ENCODE results near the gene PDLIM5.
"Not testable (repeated sequence)": the region's sequence is repeated elsewhere in the genome, so short reads cannot be mapped to it uniquely, and the experiment has no call there.

The PDLIM5 gene

DNA sequence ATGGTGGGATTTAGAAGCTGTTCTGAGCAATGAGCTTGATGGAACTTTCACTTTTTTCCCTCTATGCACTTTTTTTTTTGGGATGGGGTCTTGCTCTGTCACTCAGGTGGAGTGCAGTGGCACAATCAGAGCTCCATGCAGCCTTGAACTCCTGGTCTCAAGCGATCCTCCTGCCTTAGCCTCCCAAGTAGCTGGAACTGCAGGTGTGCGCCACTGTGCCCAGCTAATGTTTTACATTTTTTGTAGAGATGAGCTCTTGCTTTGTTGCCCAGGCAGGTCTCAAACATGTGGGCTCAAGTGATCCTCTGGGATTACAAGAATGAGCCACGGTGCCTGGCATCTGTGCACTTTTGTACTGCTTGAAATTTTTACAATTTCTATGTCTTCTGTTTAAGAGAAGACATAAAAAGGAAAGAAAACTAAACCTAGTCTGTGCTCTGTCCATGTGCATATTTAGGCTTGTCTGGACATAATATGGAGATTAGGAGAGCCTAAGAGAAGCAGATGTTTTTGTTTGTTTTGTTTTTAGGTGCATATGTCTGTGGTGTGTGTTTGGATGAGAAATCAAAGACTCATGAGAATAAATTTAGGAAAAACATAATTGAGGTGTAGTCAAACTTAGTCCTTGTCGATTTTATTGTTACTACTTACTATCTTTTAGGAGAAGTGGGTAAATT lies 16.5 kb downstream of the PDLIM5 start:
- H3K27me3 ChIP-seq: no peaks in the 10 kb centered on the region
- H3K36me3 ChIP-seq: no peaks in the 10 kb centered on the region
- TF ChIP-seq, protein P1, sequence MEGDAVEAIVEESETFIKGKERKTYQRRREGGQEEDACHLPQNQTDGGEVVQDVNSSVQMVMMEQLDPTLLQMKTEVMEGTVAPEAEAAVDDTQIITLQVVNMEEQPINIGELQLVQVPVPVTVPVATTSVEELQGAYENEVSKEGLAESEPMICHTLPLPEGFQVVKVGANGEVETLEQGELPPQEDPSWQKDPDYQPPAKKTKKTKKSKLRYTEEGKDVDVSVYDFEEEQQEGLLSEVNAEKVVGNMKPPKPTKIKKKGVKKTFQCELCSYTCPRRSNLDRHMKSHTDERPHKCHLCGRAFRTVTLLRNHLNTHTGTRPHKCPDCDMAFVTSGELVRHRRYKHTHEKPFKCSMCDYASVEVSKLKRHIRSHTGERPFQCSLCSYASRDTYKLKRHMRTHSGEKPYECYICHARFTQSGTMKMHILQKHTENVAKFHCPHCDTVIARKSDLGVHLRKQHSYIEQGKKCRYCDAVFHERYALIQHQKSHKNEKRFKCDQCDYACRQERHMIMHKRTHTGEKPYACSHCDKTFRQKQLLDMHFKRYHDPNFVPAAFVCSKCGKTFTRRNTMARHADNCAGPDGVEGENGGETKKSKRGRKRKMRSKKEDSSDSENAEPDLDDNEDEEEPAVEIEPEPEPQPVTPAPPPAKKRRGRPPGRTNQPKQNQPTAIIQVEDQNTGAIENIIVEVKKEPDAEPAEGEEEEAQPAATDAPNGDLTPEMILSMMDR (IDR thresholded peaks at IDR 0.05; ENCODE audit: low read depth, low read length): no peak
- H3K4me1 ChIP-seq: peaks cover 11% of the 10 kb centered on the region
- H3K9me3 ChIP-seq: peaks cover 3% of the 10 kb centered on the region; the same call in 1 of the 2 replicates
- no peak for DNase-seq
- no peak overlapping the region for H3K4me3 ChIP-seq (ENCODE audit: low read depth, low read length)

DNA sequence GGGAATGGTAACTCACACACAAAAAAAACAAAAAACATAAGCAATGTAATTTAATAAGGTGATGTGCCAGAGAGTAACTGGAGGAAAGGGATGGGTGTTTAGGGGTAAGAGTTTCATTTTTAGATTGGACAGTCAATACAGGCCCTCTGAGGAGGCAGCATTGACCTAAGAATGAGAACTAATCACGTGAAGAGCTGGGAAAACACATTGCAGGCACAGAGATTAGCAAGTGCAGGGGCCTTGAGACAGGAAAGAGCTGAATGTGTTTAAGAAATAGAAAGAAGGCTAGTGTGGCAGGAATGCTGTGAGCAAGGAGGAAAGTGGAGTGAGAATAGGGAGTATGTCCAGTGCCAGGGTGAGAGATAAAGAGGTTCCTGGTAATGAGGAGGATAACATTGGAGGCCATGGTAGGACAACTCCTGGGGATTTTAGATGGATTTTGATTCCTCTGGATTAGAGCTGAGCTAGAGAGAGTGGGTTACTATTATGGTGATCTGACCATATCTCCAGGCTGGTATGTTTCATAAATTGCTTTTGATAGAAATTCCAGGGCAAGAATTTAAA lies 17.6 kb downstream of the PDLIM5 start:
- no peaks in the 10 kb centered on the region for H3K27me3 ChIP-seq
- no peak for DNase-seq
- peaks cover 3% of the 10 kb centered on the region; the same call in 1 of the 2 replicates for H3K9me3 ChIP-seq
- H3K36me3 ChIP-seq: no peaks in the 10 kb centered on the region
- TF ChIP-seq, protein P1 (IDR thresholded peaks at IDR 0.05; ENCODE audit: low read depth, low read length): no peak
- no peak overlapping the region for H3K4me3 ChIP-seq (ENCODE audit: low read depth, low read length)
- H3K4me1 ChIP-seq: peaks cover 9% of the 10 kb centered on the region; the same call in 1 of the 2 replicates

DNA sequence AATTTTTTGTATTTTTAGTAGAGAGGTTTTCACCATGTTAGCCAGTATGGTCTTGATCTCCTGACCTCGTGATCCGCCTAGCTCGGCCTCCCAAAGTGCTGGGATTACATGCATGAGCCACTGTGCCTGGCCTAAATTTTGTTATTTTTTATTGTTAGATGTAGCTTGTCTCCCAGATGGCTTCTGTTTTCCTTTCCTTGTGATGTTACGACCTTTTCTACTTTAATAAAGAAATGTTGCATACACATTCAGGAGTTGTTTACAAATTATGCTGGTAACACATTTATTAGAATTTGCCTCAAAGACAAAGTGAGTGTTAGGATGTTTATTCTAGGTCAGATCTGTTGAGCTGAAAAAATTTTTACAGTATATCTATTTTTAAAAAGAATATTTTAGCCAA lies 18.4 kb downstream of the PDLIM5 start:
- no peaks in the 10 kb centered on the region for H3K27me3 ChIP-seq
- peaks cover 7% of the 10 kb centered on the region; the same call in 1 of the 2 replicates for H3K4me1 ChIP-seq
- TF ChIP-seq, protein P1 (IDR thresholded peaks at IDR 0.05; ENCODE audit: low read depth, low read length): no peak
- H3K36me3 ChIP-seq: no peaks in the 10 kb centered on the region
- peaks cover 3% of the 10 kb centered on the region; the same call in 1 of the 2 replicates for H3K9me3 ChIP-seq
- no peak overlapping the region for H3K4me3 ChIP-seq (ENCODE audit: low read depth, low read length)
- DNase-seq: no peak

DNA sequence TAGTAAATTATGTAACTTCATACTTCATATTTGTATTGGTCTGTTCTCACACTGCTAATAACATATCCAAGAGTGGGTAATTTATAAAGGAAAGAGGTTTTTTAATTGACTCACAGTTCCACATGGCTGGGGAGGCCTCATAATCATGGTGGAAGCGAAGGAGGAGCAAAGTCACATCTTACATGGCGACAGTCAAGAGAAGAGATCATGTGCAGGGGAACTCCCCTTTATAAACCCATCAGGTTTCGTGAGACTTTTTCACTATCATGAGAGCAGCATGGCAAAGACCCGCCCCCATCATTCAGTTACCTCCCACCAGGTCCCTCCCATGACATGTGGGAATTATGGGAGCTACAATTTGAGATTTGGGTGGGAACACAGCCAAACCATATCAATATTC lies 19.0 kb downstream of the PDLIM5 start:
- DNase-seq; H3K4me1 ChIP-seq; H3K36me3 ChIP-seq; H3K27me3 ChIP-seq; H3K4me3 ChIP-seq (ENCODE audit: low read depth, low read length); H3K9me3 ChIP-seq: not testable (repeated sequence)

DNA sequence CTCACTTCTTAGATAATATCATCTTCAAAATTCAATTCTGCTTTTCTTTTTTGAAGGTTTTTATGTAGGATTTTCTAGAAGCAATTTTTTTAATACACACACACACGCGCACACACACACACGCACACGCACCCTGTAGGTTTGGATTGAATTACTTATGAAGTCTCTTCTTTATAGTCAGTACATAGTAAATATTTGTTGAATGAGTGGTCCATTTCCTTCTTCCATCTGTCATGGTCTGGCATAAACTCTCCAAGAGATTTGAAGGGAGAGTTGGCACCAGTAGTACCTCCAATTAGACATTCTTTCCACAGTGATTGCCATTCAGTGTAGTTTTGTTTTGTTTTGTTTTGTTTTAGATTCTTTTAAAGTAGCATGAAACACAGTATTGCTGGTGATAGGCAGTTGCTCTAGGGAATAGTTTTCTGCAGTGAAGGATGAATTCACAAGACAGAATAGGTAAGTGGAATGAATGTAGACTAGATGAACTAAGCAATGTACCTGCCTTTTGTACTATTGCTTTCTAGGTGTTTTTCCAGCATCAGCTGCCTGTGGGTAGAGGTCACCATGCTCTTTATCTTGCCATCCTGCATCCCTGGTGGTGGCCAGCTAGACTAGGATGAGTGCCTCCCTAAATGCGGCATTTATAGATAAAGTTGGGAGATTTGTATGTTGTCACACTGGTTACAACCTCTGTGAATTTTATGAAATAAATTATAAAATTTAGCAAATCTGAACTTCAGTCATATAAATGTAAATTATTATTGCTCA lies 20.5 kb downstream of the PDLIM5 start:
- Histone ChIP-seq H3K9me3 (peaks cover 3% of the 10 kb centered on the region; the same call in 1 of the 2 replicates), H3K4me1 (peaks cover 7% of the 10 kb centered on the region; the same call in 1 of the 2 replicates), H3K36me3 (no peaks in the 10 kb centered on the region), H3K4me3 (ENCODE audit: low read depth, low read length) (no peak overlapping the region), H3K27me3 (no peaks in the 10 kb centered on the region)
- TF ChIP-seq, protein P1 (IDR thresholded peaks at IDR 0.05; ENCODE audit: low read depth, low read length): no peak
- DNase-seq: no peak

DNA sequence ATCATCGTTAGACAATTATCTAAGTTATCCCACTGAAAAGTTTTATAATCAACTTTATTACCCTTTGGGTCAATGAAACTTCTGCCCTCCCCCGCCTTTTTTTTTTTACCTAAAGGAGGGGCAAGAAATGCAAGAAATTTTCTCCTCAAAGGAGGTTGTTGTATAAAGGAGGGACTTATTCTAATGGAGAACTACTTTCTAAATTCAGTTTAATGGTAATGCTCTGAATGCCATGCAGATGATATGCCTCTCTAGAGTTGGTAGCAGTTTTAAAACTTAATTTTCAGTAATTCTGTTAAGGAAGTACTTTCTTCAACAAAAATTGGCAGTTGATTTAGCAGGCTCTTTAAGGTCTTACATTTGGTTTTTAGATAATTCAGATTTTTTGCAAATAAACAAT lies 23.3 kb downstream of the PDLIM5 start:
- DNase-seq: no peak
- Histone ChIP-seq H3K27me3 (no peaks in the 10 kb centered on the region), H3K4me3 (ENCODE audit: low read depth, low read length) (no peak overlapping the region), H3K9me3 (peaks cover 3% of the 10 kb centered on the region; the same call in 1 of the 2 replicates), H3K36me3 (no peaks in the 10 kb centered on the region), H3K4me1 (peaks cover 9% of the 10 kb centered on the region)
- TF ChIP-seq, protein P1 (IDR thresholded peaks at IDR 0.05; ENCODE audit: low read depth, low read length): no peak

All from BE2C (cell line).